Upper lobe of right lung (tissue), 1 donor: ENCODE measurements around the gene POMT1. TPM values are rescaled to one million over a fixed set of nuclear protein-coding genes. Genes with fewer than 3 reads are reported as not detected.
"Not testable (repeated sequence)": the region's sequence is repeated elsewhere in the genome, so short reads cannot be mapped to it uniquely, and the experiment has no call there.

ENCODE experiments used
- ATAC-seq: fragments of 200-7000 bp; cut with Tn5 transposase; one replicate; pipeline ENCODE4 v1.9.1; 2020; ENCODE audit warnings: mild to moderate bottlenecking, moderate library complexity
- DNase-seq: peaks from one replicate; pipeline ENCODE4 v3.0.0-alpha.2; 2020
- H3K27ac ChIP-seq: fragments of 200-600 bp; one replicate; pipeline ENCODE4 v1.8.0; 2022
- H3K27me3 ChIP-seq: fragments of 200-600 bp; one replicate; pipeline ENCODE4 v1.8.0; 2022; ENCODE audit warnings: mild to moderate bottlenecking
- H3K36me3 ChIP-seq: fragments of 200-600 bp; one replicate; pipeline ENCODE4 v1.8.0; 2022
- H3K4me1 ChIP-seq: fragments of 200-600 bp; one replicate; pipeline ENCODE4 v1.8.0; 2022
- H3K4me3 ChIP-seq: fragments of 200-600 bp; one replicate; pipeline ENCODE4 v1.8.0; 2022; ENCODE audit warnings: mild to moderate bottlenecking
- H3K9me3 ChIP-seq: fragments of 200-600 bp; one replicate; pipeline ENCODE4 v1.8.0; 2022
- CTCF ChIP-seq: fragments of 200-600 bp; IDR thresholded peaks from one replicate; pipeline ENCODE4 v1.8.0; 2022; ENCODE audit warnings: antibody characterized with exemption
- intact Hi-C: fragments of 100-400 bp; cut with DNase I; formaldehyde crosslinking; loops from one replicate; pipeline ENCODE4 v1.11.0; 2022
- total RNA-seq: library from RNA; stranded (reverse); fragmentation: NEBNext Ultra II Directional; extraction: Animal tissue kit (Norgen Biotek cat#: 25700); gene quantifications from one replicate; pipeline ENCODE4 v1.2.1, GENCODE V29; 2021
- donor health status: DM: no; HTN: yes; CAD: no; lungs with severe emphysema.

The POMT1 gene
- total RNA-seq, 1 donor from 2014 or later: 25.2 TPM

GRCh38 chr9:131539223-131539923 lies 36.7 kb downstream of the POMT1 start:
- Histone ChIP-seq H3K4me1 (no peaks in the 10 kb centered on the region), H3K4me3 (no peak overlapping the region), H3K27ac (no peak overlapping the region), H3K27me3 (no peaks in the 10 kb centered on the region), H3K36me3 (no peaks in the 10 kb centered on the region), H3K9me3 (peaks cover 7% of the 10 kb centered on the region)
- no peak for TF ChIP-seq CTCF
- no peak for DNase-seq
- intact Hi-C loops: no loop called here
- no peak for ATAC-seq

- TF ChIP-seq CTCF: no peak
Measured at GRCh38 chr9:131543141-131543540, 40.4 kb downstream of the POMT1 start.

GRCh38 chr9:131545003-131545785 lies 42.5 kb downstream of the POMT1 start, which contains the start of gene PRRT1B:
PRRT1B (plus strand) TSS chr9:131545523; CDS start chr9:131545616, 93 bp downstream.
- Histone ChIP-seq H3K27me3 (peaks cover 26% of the 10 kb centered on the region), H3K4me1 (peaks cover 13% of the 10 kb centered on the region), H3K36me3 (no peaks in the 10 kb centered on the region), H3K9me3 (peaks cover 7% of the 10 kb centered on the region), H3K4me3 (peak within 1 kb of the TSS; percentile 45), H3K27ac (no peak within 1 kb of the TSS)
- DNase-seq (peak; percentile 94), ATAC-seq (peak; percentile 98)
- intact Hi-C loops: no loop called here
- TF ChIP-seq CTCF: no peak

More at GRCh38 chr9:131543141-131543540, 40.4 kb downstream of the POMT1 start:
- peaks cover 13% of the 10 kb centered on the region for H3K4me1 ChIP-seq
- ATAC-seq (no peak), DNase-seq (no peak)
- intact Hi-C loops: no loop called here
- H3K4me3 ChIP-seq: no peak overlapping the region
- H3K27ac ChIP-seq: no peak overlapping the region
- H3K36me3 ChIP-seq: no peaks in the 10 kb centered on the region
- peaks cover 7% of the 10 kb centered on the region for H3K9me3 ChIP-seq
- peaks cover 26% of the 10 kb centered on the region for H3K27me3 ChIP-seq

GRCh38 chr9:131545786-131546335 lies 43.1 kb downstream of the POMT1 start:
- intact Hi-C loops: no loop called here
- peaks cover 13% of the 10 kb centered on the region for H3K4me1 ChIP-seq
- no peak for TF ChIP-seq CTCF
- no peaks in the 10 kb centered on the region for H3K36me3 ChIP-seq
- H3K27ac ChIP-seq: no peak overlapping the region
- ATAC-seq (peak; percentile 50), DNase-seq (no peak)
- peak overlapping the region; percentile 45 for H3K4me3 ChIP-seq
- H3K9me3 ChIP-seq: peaks cover 7% of the 10 kb centered on the region
- peaks cover 26% of the 10 kb centered on the region for H3K27me3 ChIP-seq

GRCh38 chr9:131546336-131547084 lies 43.8 kb downstream of the POMT1 start:
- H3K4me1 ChIP-seq: peaks cover 13% of the 10 kb centered on the region
- H3K4me3 ChIP-seq: peak overlapping the region; percentile 45
- peaks cover 7% of the 10 kb centered on the region for H3K9me3 ChIP-seq
- TF ChIP-seq CTCF: no peak
- intact Hi-C loops: no loop called here
- ATAC-seq: peak; percentile 12
- H3K27ac ChIP-seq: no peak overlapping the region
- H3K27me3 ChIP-seq: peaks cover 26% of the 10 kb centered on the region
- H3K36me3 ChIP-seq: no peaks in the 10 kb centered on the region
- DNase-seq: no peak

- intact Hi-C loops, ATAC-seq, H3K36me3 ChIP-seq, H3K4me3 ChIP-seq, H3K9me3 ChIP-seq, DNase-seq, H3K27ac ChIP-seq: not testable (repeated sequence)
- Histone ChIP-seq H3K27me3 (peaks cover 26% of the 10 kb centered on the region), H3K4me1 (peaks cover 13% of the 10 kb centered on the region)
Measured at GRCh38 chr9:131549186-131549585, 46.5 kb downstream of the POMT1 start.

GRCh38 chr9:131550465-131550864 lies 47.7 kb downstream of the POMT1 start:
- ATAC-seq, DNase-seq, H3K9me3 ChIP-seq, H3K4me3 ChIP-seq, H3K36me3 ChIP-seq, intact Hi-C loops, H3K27ac ChIP-seq: not testable (repeated sequence)
- peaks cover 27% of the 10 kb centered on the region for H3K27me3 ChIP-seq
- peaks cover 13% of the 10 kb centered on the region for H3K4me1 ChIP-seq
